Right ventricle myocardium superior (tissue), 1 donor: ENCODE results near the gene MAPK6. TPM values are rescaled to one million over a fixed set of nuclear protein-coding genes. Genes with fewer than 3 reads are reported as not detected.

Experiments
- ATAC-seq: fragments of 200-7000 bp; cut with Tn5 transposase; one replicate; pipeline ENCODE4 v1.9.1; 2020; ENCODE audit warnings: mild to moderate bottlenecking; ENCODE audit not compliant: poor library complexity
- DNase-seq: peaks from one replicate; pipeline ENCODE4 v3.0.0-alpha.2; 2020
- intact Hi-C: fragments of 100-400 bp; cut with DNase I; formaldehyde crosslinking; loops from one replicate; pipeline ENCODE4 v1.11.2; 2022
- total RNA-seq: library from RNA; stranded (reverse); fragmentation: NEBNext Ultra II Directional; extraction: Animal tissue kit (Norgen Biotek cat#: 25700); gene quantifications from one replicate; pipeline ENCODE4 v1.2.1, GENCODE V29; 2021
- donor health status: DM: no; HTN: yes; CAD: no; lungs with severe emphysema.

Gene MAPK6
- total RNA-seq, 1 donor from 2014 or later: 17.6 TPM

DNA sequence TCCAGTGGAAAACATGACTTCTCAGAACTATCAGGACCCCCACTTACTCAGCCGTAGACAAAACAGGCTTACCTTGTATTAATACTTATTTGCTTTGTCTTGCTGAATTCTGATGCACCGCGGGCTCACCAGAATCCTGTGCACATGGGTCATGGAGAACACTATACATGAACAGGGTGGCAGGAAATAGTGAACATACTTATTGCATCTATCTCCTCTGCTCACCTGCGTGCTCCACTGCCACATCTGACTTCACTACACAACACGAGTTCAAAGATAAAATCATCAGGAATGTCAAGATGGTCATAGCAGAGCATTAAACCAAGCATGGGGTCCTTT, 10.7 kb upstream of the MAPK6 start:
- DNase-seq: no peak
- intact Hi-C loops: no loop called here

DNA sequence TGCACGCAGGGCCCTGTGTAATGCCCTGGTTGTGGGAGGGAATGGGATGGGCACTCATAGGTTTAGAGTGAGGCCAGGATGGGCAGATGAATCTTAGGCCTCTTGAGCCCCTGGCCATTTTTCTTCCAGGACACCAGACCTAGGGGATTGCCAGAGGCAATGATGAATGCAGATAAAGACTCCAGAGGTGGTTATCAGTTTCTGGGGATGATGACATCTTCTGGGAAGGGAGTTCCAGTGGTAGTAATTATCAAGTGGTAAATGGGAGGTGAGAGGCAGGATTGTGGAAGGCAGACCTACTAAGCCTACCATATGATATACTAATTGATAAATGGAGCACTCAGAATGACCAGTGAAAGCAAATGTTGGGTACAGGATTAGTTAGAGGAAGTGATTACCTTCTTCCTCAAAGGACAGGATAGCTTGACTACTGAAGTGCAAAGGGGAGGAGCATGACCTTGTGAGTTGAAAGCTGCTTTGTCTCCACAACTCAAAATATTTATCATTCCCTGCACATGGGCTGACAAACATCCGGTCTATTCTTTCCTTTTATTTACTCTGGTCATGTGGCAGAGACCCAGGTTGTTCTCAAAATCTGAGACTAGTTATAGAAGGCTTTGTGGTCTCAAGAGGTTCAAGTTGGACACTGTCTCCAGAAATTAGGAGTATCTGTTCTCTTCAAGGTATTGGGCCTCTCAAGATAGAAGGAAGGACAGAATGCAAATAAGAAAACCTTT, 10.2 kb upstream of the MAPK6 start:
- ATAC-seq: no peak
- DNase-seq: no peak
- intact Hi-C loops: no loop called here

More for the DNA sequence above, 10.7 kb upstream of the MAPK6 start:
- ATAC-seq: no peak

DNA sequence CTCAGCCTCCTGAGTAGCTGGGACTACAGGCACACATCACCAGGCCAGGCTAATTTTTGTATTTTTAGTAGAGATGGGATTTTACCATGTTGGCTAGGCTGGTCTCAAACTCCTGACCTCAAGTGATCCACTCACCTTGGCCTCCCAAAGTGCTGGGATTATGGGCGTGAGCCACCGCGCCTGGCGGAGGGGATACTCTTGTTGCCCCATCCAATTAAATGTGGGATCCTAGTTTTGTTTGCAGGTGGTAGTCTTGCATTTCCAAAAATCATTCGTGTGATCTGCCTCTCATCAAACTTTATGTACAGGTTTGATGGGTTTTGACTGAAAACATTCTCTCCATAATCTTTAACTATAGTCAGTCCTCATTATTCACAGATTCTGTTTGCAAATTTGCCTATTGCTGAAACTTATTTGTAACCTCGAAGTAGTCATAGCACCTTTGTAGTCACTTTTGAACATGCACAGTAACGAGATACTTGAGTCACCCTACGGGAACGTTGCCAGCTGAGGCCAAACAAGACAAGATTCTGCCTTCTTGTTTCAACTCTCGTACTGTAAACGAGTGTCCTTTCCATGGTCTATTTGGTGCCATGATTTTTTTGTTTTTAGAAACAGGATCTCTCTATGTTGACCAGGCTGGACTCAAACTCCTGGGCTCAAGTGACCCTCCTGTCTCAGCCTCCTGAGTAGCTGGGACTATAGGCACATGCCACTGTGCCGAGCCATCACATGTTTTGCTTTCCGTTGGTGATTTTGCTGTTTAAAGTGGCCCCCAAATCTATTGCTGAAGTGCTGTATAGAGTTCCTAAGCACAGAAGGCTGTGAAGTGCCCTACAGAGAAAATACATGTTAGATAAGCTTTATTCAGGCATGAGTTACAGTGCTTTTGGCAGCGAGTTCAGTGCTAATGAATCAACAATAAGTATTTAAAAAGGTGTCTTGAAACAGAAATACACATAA, 8.1 kb upstream of the MAPK6 start:
- intact Hi-C loops: no loop called here
- ATAC-seq (no peak), DNase-seq (no peak)

DNA sequence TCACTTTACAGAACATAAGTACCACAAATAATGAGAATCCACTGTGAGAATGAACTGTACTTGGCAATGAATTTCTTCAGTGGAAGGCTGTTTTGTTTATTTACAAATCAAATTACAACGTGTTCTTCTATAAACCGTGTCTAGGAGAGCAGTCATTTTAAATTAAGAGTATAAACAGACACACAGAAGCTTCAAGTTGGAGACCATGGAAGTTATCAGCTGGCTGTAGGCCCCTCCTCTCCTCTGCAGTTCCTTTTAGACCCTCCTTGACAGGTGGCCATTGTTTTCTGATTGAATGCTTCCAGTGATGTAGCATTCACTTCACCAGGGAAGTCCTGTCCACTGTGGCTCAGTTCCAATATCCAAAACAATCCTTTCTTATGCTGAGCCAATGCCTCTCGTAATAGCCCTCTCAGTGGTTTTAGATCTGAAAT, 7.3 kb upstream of the MAPK6 start:
- no peak for DNase-seq
- intact Hi-C loops: no loop called here

DNA sequence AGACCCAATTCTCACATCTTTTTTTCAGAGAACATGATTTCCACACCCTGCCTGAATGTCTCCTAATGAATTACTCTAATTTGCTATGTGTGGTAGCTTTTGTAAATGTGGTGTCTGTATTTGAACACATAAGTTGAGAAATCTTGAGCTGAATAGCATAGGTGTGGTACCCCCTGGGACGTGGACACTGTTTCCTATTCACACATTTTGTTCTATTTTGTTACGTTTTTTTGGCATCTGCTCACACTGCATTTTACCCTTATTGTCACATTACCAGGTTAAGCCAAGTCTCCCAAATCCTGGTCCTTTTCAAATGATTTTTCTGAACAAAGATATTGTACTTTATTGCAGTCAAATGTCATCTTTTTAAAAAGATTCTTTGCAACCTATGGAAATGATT, 6.8 kb upstream of the MAPK6 start:
- no peak for ATAC-seq
- no peak for DNase-seq
- intact Hi-C loops: no loop called here

More for the DNA sequence above, 7.3 kb upstream of the MAPK6 start:
- ATAC-seq: peak; percentile 50

DNA sequence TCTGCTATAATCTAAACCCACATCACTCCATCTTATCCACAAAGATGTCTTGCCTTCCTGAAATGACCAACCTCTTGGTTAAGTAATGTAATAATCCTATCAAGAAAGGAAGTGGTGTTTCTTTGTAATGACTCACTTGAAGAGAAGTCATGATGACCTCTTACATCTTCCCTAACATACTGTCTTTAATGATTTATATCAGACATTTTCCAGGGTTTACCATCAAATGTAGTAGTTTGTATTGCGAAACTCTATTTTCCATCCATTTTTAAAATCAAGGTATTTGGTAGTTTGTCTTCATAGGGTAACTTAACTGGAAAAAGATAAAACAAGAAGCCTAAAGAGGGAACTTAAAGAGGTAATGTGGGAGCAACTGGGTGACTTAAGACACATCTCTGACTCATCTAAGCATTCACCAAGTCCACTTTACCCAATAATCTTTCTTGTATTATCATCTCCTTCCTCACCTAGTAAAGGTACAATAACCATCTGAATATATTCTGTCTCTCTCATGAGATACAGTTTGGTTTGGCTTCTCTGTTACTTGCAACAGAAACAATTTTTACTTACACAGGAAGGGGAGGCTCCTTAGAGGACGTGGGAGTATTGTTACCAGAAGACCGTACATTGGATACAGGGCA, 5.7 kb upstream of the MAPK6 start:
- intact Hi-C loops: no loop called here
- DNase-seq (no peak), ATAC-seq (no peak)

DNA sequence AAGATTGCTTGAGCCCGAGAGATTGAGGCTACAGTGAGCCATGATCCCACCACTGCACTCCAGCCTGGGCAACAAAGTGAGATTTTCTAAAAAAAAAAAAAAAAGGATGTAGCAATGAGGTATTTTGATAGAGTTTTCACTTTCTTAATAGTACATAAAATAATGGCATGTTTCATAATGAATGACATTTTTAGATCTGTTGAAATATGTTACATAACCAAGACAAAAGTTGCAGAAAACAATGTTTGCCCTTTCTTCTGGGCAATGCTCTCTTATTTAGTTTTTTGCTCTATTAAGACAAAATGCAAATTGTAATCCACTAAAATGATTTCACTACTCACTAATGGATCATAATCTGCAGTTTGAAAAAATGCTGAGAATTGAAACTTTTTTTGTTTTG, 4.4 kb upstream of the MAPK6 start:
- intact Hi-C loops: no loop called here
- DNase-seq (no peak), ATAC-seq (no peak)

DNA sequence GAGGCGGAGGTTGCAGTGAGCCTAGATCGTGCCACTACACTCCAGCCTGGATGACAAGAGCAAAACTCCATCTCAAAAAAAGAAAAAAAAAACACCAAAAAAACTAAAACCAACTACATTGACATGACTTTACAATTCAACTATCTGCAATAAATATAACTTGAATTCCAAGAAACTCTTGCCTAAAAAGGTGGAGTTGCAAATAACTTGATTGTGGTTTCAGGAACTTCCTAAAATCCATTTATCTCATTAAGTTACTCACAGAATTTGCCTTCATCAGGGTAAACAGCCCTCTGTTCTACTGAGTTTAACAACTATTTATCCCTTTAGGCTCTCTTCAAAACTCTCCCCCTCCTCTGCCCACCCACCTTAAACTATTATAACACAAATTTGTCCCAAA, 2.7 kb upstream of the MAPK6 start:
- intact Hi-C loops: no loop called here
- no peak for DNase-seq
- no peak for ATAC-seq

DNA sequence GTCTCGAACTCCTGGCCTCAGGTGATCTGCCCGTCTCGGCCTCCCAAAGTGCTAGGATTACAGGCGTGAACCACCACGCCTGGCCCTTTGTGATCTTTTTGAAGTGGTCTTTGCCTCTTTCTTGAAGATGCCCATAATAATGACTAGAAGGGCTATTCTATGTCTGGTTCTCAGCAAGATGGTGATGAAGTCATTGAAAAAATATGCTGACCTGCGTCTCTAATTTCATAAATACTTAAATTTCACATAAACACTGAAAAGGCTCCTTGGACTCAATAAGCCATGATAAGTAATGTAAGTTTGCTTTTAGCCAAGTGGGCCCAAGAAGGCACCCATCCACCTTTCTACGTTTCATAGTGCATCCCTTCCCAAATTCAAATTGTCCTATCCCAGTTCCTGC, 775 bp upstream of the MAPK6 start:
- no peak for ATAC-seq
- intact Hi-C loops: no loop called here
- DNase-seq: no peak

DNA sequence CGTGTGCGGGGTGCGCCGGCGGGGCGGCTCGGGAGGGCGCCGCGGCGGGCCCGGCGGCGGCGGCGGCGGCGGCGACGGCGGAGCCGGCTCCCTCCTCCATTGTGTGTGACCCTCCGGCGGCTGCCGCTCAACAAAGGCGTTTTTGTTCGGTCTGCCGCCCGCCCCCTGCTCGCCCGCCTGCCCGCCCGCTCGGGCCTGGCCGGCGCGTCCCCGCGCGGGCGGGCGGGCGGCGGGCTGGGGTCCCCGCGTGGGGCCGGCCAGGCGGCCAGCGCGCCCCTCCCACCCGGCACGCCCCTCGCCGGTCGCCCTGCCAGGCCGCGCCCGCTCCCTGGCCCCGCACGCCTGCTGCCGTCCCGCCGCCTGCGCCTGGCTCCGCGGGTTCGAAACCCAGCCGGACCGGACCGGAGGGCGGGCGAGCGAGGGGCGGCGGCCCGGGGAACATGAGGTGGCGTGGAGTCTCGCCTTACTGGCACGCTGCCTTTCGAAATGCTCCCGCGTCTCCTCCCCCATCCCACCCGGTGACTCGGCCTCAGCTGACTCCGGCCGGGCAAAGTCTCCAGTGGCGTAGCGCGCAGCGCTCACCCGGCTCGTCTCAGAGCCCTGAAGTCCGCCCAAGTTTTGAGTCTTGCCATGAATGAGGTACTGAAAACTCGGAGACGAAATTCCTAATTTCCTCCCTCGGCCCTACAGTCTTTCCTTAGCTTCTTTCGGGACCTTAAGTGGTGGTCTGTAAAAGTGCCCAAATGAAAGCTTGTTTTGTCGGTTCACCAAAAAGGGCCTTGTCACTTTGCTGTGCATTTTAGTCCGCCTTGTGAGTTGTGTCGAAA, 588 bp downstream of the MAPK6 start:
- ATAC-seq: peak; percentile 77
- intact Hi-C loops: loop anchor here (5.0 kb wide), 1 partner anchor 47 kb away; the partner anchor contains the start of gene LEO1
- DNase-seq: peak; percentile 90

DNA sequence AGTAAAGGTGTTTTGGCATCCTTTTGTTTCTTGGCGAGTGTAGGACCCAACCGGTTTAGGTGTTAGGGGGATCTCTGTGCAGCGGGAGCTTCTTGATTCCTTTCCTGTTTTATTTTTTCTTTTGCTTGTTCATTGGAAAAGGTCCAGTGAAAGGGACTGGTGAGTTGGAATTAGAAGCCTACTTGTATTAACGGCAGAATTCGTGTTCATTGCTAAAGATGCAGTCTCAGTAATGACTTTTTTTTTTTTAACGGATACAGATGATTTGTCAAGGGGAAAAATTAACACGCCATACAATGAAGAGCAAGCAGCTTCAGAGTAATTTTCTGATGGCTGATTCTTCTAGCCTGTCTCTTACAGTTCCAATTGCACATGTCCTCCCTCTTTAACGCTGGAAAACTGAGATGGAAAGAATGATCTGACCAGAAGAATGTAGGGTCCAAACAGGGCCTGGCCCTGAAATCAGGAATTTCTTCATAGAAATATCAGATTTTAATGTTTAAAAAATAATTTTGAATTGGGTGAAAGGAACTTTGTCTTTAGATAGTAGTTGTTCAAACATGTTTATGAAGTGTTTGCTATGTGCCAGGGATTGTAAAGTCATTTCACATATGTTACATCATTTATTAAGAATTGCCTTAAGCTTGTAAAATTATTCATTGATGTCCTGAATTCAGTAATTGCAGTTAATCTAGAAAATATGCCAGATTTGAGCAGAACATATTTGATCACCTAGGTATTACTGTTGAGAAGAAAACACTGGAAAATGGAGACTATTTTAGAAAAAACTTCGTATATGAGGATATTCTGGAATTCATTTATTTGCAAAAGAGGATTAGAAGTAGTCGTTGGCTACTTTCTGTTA, 1.4 kb downstream of the MAPK6 start:
- intact Hi-C loops: loop anchor here (5.0 kb wide), 1 partner anchor 48 kb away; the partner anchor contains the start of gene LEO1
- no peak for ATAC-seq
- no peak for DNase-seq

DNA sequence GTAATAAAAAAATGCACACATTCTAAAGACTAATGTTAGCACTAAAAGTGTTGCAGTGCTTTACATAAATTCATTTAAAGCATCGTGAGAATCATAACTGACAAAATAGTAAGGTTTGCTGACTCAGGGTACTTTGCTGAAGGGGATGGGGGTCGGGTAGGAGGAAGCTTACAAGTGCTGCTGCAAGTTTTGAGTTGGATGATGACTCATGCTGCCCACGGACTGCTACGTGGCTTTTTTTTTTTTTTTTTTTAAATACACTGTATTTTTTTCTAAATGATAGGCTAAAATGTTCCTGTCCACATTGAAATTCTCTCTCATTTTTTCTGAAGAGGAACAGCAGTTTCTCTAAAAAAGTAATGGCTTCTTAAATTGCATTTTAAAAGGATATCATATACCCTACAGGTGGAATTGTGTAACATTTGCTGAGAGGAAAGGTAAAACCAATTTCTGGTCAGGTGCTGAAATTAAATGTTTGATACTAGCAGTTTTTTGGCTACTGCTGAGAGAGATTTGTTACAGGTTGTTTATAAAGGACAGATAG, 2.2 kb downstream of the MAPK6 start:
- ATAC-seq: peak; percentile 27
- intact Hi-C loops: loop anchor here (5.0 kb wide), 1 partner anchor 49 kb away; the partner anchor contains the start of gene LEO1
- no peak for DNase-seq

DNA sequence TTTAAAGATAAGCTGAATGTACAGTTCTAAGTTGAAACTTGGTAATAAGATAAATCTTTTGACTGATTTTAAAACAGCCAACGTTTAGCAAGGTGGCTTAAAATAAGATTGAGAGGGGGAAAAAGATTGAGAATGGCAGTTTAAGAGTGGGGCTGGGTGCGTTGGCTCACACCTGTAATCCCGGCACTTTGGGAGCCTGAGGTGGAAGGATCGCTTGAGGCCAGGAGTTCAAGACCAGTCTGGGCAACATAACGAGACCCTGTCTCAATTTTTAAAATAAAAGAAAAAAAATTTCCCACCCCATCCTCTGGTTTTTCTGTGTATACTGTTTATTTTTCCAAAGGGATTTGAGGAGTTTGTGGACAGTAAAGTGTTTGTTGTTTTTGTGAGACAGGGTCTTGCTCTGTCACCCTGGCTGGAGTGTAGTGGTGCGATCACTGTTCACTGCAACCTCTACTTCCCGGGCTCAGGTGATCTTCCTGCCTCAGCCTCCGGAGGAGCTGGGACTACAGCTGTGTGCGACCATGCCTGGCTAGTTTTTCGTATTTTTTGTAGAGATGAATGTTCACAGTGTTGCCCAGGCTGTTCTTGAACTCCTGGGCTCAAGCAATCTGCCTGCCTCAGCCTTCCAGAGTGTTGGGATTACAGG, 3.0 kb downstream of the MAPK6 start:
- intact Hi-C loops: loop anchor here (5.0 kb wide), 1 partner anchor 50 kb away; the partner anchor contains the start of gene LEO1
- DNase-seq (no peak), ATAC-seq (no peak)

DNA sequence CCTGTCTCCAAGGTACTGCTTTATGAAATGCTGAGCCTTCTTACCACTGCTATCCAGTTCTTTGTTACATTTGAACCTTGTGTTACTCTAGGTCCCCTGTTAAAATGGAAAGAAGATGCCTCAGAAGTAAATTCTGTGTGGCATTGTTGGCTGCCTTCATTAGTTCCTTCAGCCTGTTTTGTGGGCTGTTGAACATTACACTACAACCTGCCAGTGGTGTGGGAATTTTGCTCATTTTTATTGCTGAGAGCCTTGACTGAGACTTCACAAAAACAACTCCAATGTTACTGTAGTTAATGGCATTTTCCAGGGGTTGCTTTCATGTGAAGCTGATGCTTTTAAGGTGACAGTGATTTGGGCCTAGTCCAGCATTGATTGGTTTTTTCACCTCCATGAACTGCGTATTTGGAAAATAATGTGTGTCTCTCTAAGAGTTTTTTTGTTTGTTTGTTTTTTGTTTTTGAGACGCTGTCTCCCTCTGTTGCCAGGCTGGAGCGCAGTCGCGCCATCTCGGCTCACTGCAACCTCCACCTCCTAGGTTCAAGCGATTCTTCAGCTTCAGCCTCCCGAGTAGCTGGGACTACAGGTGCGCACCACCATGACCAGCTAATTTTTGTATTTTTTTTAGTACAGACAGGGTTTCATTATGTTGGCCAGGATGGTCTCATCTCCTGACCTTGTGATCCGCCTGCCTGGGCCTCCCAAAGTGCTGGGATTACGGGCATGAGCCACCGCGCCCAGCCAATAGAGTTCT, 4.3 kb downstream of the MAPK6 start:
- DNase-seq: no peak
- ATAC-seq: no peak

DNA sequence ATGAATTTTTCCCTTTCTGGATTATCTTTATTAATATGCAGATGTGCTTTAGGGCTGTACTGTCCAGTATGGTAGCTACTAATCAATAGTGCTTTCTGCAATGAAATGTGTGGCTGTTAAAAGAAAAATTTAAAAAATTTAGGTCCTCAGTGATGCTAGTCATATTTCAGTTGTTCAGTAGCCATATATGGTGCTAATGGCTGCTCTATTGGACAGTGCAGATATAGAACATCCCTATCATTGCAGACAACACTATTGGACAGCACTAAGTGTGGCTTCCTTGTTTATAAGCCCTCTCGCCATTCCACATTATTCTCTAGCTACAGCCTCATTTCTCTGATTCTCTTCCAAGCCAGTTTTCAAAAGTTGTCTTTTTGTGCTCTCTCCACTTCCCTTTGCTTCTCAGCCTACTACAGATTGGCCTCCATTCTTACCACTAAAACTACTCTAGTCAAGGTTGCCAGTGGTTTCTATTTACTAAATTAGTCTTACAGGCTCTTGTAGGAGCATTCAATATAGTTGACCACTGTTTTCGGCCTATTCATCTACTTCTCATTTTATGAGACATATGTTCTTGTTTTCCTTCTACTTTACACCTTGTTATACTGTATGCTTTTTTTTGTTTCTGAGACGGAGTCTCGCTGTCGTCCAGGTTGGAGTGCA, 9.5 kb downstream of the MAPK6 start:
- ATAC-seq (no peak), DNase-seq (no peak)
- intact Hi-C loops: no loop called here

More for the DNA sequence above, 4.3 kb downstream of the MAPK6 start:
- intact Hi-C loops: loop anchor here (5.0 kb wide), 1 partner anchor 51 kb away; the partner anchor contains the start of gene LEO1
